HepG2 (cell line): Measurements from ENCODE around the gene POLDIP3. TPM values are rescaled to one million over a fixed set of nuclear protein-coding genes. Genes with fewer than 3 reads are reported as not detected.

ENCODE experiments used
- ATAC-seq: fragments of 200-7000 bp; cut with Tn5 transposase; 3 replicates; pipeline ENCODE4 v1.9.1; 2020; ENCODE audit warnings: mild to moderate bottlenecking, moderate library complexity
- BruUV-seq: library from RNA; stranded (reverse); fragments of 400-500 nt; replicated peaks from 2 replicates; lab custom pipeline; 2021; lab: Mats Ljungman, UMichigan
- CTCF ChIA-PET: fragments of 300-600 bp; formaldehyde crosslinking; extraction: SDS; loops from one replicate; lab custom pipeline; 2021; ENCODE audit warnings: low total read pairs, inconsistent platforms, low intra/inter-chr PET ratio; lab: Yijun Ruan, JAX
- POLR2A ChIA-PET: fragments of 350-600 bp; sonication (Branson Sonifier 250); formaldehyde crosslinking; loops from one replicate; lab custom pipeline; 2020; ENCODE audit warnings: antibody characterized with exemption, inconsistent platforms; lab: Yijun Ruan, JAX
- DNase-seq: peaks from one replicate; pipeline ENCODE4 v3.0.0-alpha.2; 2015; ENCODE audit warnings: low spot score
- FAIRE-seq: peaks from 3 replicates; lab custom pipeline; 2011; peaks lifted over from hg19 to GRCh38; lab: Jason Lieb, UNC
- H2AFZ ChIP-seq: one replicate; pipeline ENCODE4 v1.6.1; 2011; ENCODE audit warnings: low read length, inconsistent platforms
- H3K27ac ChIP-seq: fragments of 300-600 bp; 3 replicates; pipeline ENCODE4 v1.8.0; 2011; ENCODE audit warnings: mixed run types, mild to moderate bottlenecking, mixed read lengths, low read length, inconsistent platforms; ENCODE audit not compliant: insufficient read depth; ENCODE audit errors: extremely low read length
- H3K27me3 ChIP-seq, 2 experiments: fragments of 200-600 bp in 1 of 2; 2 replicates in 1 of 2; 3 replicates in 1 of 2; pipeline versions ENCODE4 v1.6.0 to v1.8.0; 2011; ENCODE audit warnings: low read length in 2 of 2, mild to moderate bottlenecking in 2 of 2, moderate library complexity in 2 of 2, inconsistent platforms in 1 of 2; ENCODE audit not compliant: insufficient read depth in 2 of 2, control insufficient read depth in 1 of 2
- H3K36me3 ChIP-seq, 2 experiments: fragments of 200-600 bp in 1 of 2; replicated peaks in 1 of 2; 2 replicates in 1 of 2; 3 replicates in 1 of 2; pipeline versions ENCODE4 v1.5.1 to v1.8.0; 2011; ENCODE audit warnings: low read length in 2 of 2, inconsistent platforms in 1 of 2; ENCODE audit not compliant: insufficient read depth in 2 of 2, control insufficient read depth in 1 of 2
- H3K4me1 ChIP-seq: 2 replicates; pipeline ENCODE4 v1.5.1; 2012; ENCODE audit warnings: low read length, inconsistent platforms; ENCODE audit not compliant: insufficient read depth
- H3K4me2 ChIP-seq: 2 replicates; pipeline ENCODE4 v1.6.0; 2011; ENCODE audit warnings: low read depth, low read length, inconsistent platforms
- H3K4me3 ChIP-seq, 3 experiments: fragments of 200-600 bp in 1 of 3; sonication (generic), shearing (Covaris generic) in 1 of 3; replicated peaks in 1 of 3; 2 replicates each; pipeline ENCODE4 v1.5.1; 2011 to 2016; ENCODE audit warnings: low read length in 3 of 3, inconsistent platforms in 2 of 3, low read depth in 2 of 3, mild to moderate bottlenecking in 2 of 3, control low read depth in 1 of 3, mixed read lengths in 1 of 3; ENCODE audit not compliant: insufficient read depth in 1 of 3
- H3K79me2 ChIP-seq: one replicate; pipeline ENCODE4 v1.6.1; 2011; ENCODE audit warnings: low read length, inconsistent platforms; ENCODE audit not compliant: insufficient read depth
- H3K9ac ChIP-seq: 2 replicates; pipeline ENCODE4 v1.6.0; 2011; ENCODE audit warnings: mild to moderate bottlenecking, low read depth, low read length, inconsistent platforms; ENCODE audit not compliant: insufficient read depth
- H3K9me3 ChIP-seq: 2 replicates; pipeline ENCODE4 v1.5.1; 2012; ENCODE audit warnings: mild to moderate bottlenecking, low read length
- H4K20me1 ChIP-seq: 2 replicates; pipeline ENCODE4 v1.6.0; 2011; ENCODE audit warnings: inconsistent platforms, mild to moderate bottlenecking, low read length, moderate library complexity; ENCODE audit not compliant: insufficient read depth
- BCL6 ChIP-seq: IDR thresholded peaks from 2 replicates; pipeline ENCODE4 v1.6.1; 2016; ENCODE audit warnings: missing genetic modification reagents, missing compliant biosample characterization
- CTCF ChIP-seq: sonication (generic); formaldehyde crosslinking; IDR thresholded peaks from 2 replicates; pipeline ENCODE4 v1.5.0; 2020; ENCODE audit warnings: mild to moderate bottlenecking, missing genetic modification reagents, moderate library complexity
- RAD21 ChIP-seq: fragments of 450-650 bp; formaldehyde crosslinking; IDR thresholded peaks from 2 replicates; pipeline ENCODE4 v1.5.0; 2020; ENCODE audit warnings: mild to moderate bottlenecking
- SMC3 ChIP-seq: IDR thresholded peaks from 2 replicates; pipeline ENCODE4 v1.6.1; 2011; ENCODE audit warnings: low read length, improper control_type of control experiment
- SRY ChIP-seq: sonication (generic); formaldehyde crosslinking; IDR thresholded peaks from 2 replicates; pipeline ENCODE4 v1.8.0; 2022; ENCODE audit warnings: mild to moderate bottlenecking, missing genetic modification reagents
- STAG1 ChIP-seq: sonication (generic); formaldehyde crosslinking; IDR thresholded peaks from 2 replicates; pipeline ENCODE4 v1.4.0; 2020; ENCODE audit warnings: missing genetic modification reagents
- ZNF7 ChIP-seq: IDR thresholded peaks from 2 replicates; pipeline ENCODE4 v1.6.1; 2016; ENCODE audit warnings: missing biosample characterization, missing genetic modification reagents
- ZNF704 ChIP-seq: sonication (generic); formaldehyde crosslinking; IDR thresholded peaks from 2 replicates; pipeline ENCODE4 v1.8.1; 2023; ENCODE audit warnings: mild to moderate bottlenecking, inconsistent platforms, moderate library complexity, missing genetic modification reagents, borderline replicate concordance
- WGBS: methylation state at CpG from one replicate; pipeline ENCODE4 v1.1.6; 2017; ENCODE audit warnings: low lambda C conversion rate; 5-methylcytosine and 5-hydroxymethylcytosine counted together
- in situ Hi-C: cut with HindIII; loops from 2 replicates; pipeline ENCODE4 v1.10.0; 2017; ENCODE audit warnings: low pct_unique_long_range_greater_than_20kb; ENCODE audit not compliant: extremely low pct_ligation_motif_present
- intact Hi-C: fragments of 100-400 bp; cut with micrococcal nuclease; formaldehyde crosslinking; loops from one replicate; pipeline ENCODE4 v1.10.0; 2022; ENCODE audit not compliant: unreplicated experiment
- polyA plus RNA-seq, 8 experiments: library from polyadenylated mRNA; depleted of rRNA in 3 of 8; stranded (reverse) in 7 of 8; unstranded in 1 of 8; fragments of >200 nt; fragmentation: Illumina TruSeq in 4 of 8; extraction: Trizol in 4 of 8; gene quantifications; 2 replicates each; pipeline versions ENCODE4 v1.2.1 to v1.2.3, GENCODE V29; 2011 to 2016; ENCODE audit warnings: low read depth in 4 of 8, missing spikeins in 1 of 8, mixed read lengths in 1 of 8; ENCODE audit not compliant: insufficient read depth in 1 of 8
- total RNA-seq, 5 experiments: library from RNA; depleted of rRNA; stranded (reverse); fragments of >200 nt; fragmentation: Illumina TruSeq; extraction: Trizol; gene quantifications; 2 replicates each; pipeline ENCODE4 v1.2.3, GENCODE V29; 2016; ENCODE audit warnings: low read depth in 1 of 5
- TF ChIP-seq, protein P1 (sequence below): sonication (generic); formaldehyde crosslinking; IDR thresholded peaks from 2 replicates; pipeline ENCODE4 v1.4.0; 2020; ENCODE audit warnings: low read depth, mild to moderate bottlenecking, missing genetic modification reagents
- TF ChIP-seq, protein P2 (sequence below): sonication (generic); formaldehyde crosslinking; IDR thresholded peaks from 2 replicates; pipeline ENCODE4 v1.5.0; 2020; ENCODE audit warnings: mild to moderate bottlenecking, missing genetic modification reagents, borderline replicate concordance

The POLDIP3 gene
- total and polyA plus RNA-seq, 2 of the 13 experiments (the other 11 are each of a cell fraction or from before 2014, with no cell fraction given): 45.8 to 47.4 TPM

DNA sequence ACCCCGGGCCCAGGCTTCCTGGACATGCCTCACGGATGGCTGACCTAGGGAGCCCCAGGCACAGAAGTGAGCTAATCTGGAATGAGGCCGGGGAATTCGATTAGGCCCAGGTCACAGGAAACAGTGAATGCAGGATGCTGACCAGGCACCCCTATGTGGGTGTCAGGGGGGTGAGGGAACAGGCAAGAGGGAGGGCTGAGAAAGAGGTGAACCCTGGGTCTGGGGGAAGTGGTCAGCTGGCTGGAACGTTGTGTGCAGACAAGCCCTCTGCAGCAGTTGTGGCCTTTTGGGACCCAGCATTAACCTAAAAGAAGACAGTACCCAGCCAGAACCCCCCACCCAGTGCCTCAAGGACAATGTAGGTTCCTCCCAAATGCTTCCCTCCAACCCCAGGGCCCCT is 52.8 kb downstream of the POLDIP3 start (continued):
- TF ChIP-seq, protein P1, sequence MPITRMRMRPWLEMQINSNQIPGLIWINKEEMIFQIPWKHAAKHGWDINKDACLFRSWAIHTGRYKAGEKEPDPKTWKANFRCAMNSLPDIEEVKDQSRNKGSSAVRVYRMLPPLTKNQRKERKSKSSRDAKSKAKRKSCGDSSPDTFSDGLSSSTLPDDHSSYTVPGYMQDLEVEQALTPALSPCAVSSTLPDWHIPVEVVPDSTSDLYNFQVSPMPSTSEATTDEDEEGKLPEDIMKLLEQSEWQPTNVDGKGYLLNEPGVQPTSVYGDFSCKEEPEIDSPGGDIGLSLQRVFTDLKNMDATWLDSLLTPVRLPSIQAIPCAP (CRISPR knock-in tag): no peak

GRCh38 chr22:42560781-42561180 is 53.9 kb downstream of the POLDIP3 start:
- no peak overlapping the region for H3K9ac ChIP-seq
- H2AFZ ChIP-seq: no peak overlapping the region
- peak; percentile 65 for ATAC-seq
- peak; percentile 35 for DNase-seq
- H3K36me3 ChIP-seq: no peaks in the 10 kb centered on the region
- ChIA-PET POLR2A (interaction anchor here (0.9 to 1.9 kb wide), 2 partner anchors 40 to 54 kb away, joined by 3 to 6 read pairs; partner anchors contain the start of gene POLDIP3), CTCF (interaction anchor here (0.6 kb wide), 1 partner anchor 16 kb away, joined by 3 read pairs; no protein-coding TSS in a partner anchor)
- WGBS: 58% methylated on average over 7 of the region's 7 CpGs
- intact Hi-C loops: no loop called here
- H3K27me3 ChIP-seq: no peaks in the 10 kb centered on the region
- no peaks in the 10 kb centered on the region for H4K20me1 ChIP-seq
- no peak overlapping the region for H3K4me2 ChIP-seq
- no TSS peak for BruUV-seq
- in situ Hi-C loops: no loop called here
- no peak overlapping the region for H3K4me3 ChIP-seq
- H3K79me2 ChIP-seq: no peaks in the 10 kb centered on the region
- H3K9me3 ChIP-seq: no peaks in the 10 kb centered on the region
- peaks cover 33% of the 10 kb centered on the region for H3K4me1 ChIP-seq
- H3K27ac ChIP-seq: no peak overlapping the region
- FAIRE-seq: no peak
- TF ChIP-seq ZNF704 (CRISPR knock-in tag) (0 out of 2 replicates have a peak, but pooled peaks have one; percentile 38), BCL6 (0 out of 2 replicates have a peak, but pooled peaks have one; percentile 13), CTCF (peak; percentile 73), SMC3 (peak; percentile 33; the same call in 1 of the 2 replicates), SRY (CRISPR knock-in tag) (0 out of 2 replicates have a peak, but pooled peaks have one; percentile 28), STAG1 (peak; percentile 62), RAD21 (CRISPR knock-in tag) (peak; percentile 43), ZNF7 (CRISPR knock-in tag) (no peak)
- TF ChIP-seq, protein P2, sequence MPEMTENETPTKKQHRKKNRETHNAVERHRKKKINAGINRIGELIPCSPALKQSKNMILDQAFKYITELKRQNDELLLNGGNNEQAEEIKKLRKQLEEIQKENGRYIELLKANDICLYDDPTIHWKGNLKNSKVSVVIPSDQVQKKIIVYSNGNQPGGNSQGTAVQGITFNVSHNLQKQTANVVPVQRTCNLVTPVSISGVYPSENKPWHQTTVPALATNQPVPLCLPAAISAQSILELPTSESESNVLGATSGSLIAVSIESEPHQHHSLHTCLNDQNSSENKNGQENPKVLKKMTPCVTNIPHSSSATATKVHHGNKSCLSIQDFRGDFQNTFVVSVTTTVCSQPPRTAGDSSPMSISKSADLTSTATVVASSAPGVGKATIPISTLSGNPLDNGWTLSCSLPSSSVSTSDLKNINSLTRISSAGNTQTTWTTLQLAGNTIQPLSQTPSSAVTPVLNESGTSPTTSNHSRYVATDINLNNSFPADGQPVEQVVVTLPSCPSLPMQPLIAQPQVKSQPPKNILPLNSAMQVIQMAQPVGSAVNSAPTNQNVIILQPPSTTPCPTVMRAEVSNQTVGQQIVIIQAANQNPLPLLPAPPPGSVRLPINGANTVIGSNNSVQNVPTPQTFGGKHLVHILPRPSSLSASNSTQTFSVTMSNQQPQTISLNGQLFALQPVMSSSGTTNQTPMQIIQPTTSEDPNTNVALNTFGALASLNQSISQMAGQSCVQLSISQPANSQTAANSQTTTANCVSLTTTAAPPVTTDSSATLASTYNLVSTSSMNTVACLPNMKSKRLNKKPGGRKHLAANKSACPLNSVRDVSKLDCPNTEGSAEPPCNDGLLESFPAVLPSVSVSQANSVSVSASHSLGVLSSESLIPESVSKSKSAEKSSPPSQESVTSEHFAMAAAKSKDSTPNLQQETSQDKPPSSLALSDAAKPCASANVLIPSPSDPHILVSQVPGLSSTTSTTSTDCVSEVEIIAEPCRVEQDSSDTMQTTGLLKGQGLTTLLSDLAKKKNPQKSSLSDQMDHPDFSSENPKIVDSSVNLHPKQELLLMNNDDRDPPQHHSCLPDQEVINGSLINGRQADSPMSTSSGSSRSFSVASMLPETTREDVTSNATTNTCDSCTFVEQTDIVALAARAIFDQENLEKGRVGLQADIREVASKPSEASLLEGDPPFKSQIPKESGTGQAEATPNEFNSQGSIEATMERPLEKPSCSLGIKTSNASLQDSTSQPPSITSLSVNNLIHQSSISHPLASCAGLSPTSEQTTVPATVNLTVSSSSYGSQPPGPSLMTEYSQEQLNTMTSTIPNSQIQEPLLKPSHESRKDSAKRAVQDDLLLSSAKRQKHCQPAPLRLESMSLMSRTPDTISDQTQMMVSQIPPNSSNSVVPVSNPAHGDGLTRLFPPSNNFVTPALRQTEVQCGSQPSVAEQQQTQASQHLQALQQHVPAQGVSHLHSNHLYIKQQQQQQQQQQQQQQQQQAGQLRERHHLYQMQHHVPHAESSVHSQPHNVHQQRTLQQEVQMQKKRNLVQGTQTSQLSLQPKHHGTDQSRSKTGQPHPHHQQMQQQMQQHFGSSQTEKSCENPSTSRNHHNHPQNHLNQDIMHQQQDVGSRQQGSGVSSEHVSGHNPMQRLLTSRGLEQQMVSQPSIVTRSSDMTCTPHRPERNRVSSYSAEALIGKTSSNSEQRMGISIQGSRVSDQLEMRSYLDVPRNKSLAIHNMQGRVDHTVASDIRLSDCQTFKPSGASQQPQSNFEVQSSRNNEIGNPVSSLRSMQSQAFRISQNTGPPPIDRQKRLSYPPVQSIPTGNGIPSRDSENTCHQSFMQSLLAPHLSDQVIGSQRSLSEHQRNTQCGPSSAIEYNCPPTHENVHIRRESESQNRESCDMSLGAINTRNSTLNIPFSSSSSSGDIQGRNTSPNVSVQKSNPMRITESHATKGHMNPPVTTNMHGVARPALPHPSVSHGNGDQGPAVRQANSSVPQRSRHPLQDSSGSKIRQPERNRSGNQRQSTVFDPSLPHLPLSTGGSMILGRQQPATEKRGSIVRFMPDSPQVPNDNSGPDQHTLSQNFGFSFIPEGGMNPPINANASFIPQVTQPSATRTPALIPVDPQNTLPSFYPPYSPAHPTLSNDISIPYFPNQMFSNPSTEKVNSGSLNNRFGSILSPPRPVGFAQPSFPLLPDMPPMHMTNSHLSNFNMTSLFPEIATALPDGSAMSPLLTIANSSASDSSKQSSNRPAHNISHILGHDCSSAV: no peak
